HG02870 (cell line): Measurements from ENCODE around the gene ANKRD33.

Experiments used
- ATAC-seq: cut with Tn5 transposase; IDR thresholded peaks from one replicate; pipeline ENCODE4 v1.9.1; 2021; ENCODE audit warnings: mild to moderate bottlenecking, moderate library complexity; ENCODE audit not compliant: unreplicated experiment

Gene ANKRD33

GRCh38 chr12:51915003-51915625, 27.2 kb downstream of the ANKRD33 start:
- no peak for ATAC-seq

DNA sequence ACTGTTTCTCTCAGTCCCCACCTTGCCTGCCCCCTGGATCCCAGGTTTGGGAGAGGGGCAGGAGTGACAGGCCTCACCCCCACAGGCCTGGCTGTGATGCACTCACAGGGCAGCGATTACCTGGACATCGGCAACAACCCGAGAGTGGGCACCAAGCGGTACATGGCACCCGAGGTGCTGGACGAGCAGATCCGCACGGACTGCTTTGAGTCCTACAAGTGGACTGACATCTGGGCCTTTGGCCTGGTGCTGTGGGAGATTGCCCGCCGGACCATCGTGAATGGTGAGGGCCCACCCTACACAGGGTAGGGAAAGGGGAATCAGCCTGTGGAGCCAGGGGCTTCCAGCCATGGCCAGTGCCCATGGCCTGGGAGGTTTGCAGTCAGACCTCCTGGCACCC, 28.0 kb downstream of the ANKRD33 start:
- ATAC-seq = no peak

DNA sequence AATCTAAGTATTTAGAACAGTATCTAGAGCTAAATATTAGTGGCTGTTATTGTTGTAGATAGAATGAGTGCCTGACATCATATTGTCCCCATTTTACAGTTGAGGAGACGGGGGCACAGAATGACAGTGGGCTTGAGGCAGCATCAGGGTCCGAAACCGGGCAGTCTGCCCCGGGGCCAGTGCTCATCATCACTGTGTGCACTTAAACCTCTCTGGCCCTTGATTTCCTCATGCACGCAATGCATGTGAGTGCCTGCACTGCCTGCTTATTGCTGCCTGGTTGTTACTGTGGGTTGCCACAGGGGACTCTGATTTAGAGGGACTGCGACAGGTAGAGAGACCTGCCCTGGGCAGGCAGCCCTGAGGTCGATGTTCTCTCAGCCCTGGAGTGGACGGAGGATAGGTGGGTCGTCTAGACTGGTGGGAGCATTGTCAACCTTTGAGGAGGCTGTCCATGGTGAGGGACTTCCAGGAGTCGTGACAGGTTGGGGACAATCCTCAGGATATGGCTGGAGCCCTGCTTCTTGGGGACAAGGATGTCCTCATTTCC, 29.2 kb downstream of the ANKRD33 start:
- no peak for ATAC-seq

DNA sequence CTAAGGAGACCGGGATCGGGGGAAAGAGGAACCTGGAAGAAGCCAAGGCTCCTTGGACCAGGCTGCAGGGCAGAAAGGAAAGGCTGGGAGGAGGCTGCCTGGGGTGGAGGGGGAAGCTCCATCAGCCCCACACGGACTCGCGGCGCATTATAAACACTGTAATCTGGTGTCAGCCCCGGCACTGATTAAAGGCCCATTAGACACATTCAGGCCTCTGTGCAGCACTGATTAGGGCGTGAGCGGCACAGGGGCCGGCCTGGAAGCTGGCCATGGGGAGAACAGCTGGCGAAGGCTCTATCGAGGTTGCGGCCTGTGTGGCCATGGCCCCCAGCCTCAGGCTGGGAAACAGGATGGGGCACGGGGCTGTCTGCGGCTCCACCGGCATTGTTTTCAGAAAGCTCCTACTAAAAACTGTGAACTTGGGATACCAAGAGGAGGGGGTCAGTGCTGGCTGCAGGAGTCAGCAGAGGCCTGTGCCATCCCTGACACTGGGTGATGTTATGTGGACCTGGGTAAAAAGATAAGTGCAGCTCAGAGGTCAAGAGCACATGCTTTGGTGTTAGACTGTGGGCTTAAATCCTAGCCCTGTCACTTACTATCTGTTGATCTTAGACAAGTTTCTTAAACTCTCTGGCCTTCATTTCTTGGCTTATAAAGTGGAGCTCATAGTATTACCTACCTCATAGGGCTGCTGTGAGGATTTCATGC, 30.0 kb downstream of the ANKRD33 start:
- ATAC-seq = no peak

DNA sequence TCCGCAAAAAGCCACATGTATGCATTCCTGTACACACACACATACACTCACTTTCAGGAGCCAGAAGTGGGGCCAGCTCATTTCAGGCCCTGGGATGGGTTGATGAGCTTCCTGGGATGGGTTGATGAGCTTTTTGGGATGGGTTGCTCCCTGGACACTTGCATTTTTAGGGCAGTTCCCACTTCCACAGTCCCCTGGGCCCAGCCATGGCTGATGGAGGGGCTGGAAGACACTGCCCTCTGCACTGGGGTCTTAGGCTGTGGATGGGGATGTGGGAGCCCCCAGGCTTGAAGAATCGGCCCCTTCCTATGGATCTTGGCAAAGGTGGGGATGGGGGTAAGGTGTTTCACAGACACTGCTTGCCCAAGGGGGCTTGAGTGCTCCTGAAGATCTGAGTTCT, 32.1 kb downstream of the ANKRD33 start:
- ATAC-seq = no peak

- no peak for ATAC-seq
Observed at GRCh38 chr12:51921017-51921725, 33.3 kb downstream of the ANKRD33 start.

- ATAC-seq = no peak
Observed at GRCh38 chr12:51922146-51922545, 34.2 kb downstream of the ANKRD33 start.

DNA sequence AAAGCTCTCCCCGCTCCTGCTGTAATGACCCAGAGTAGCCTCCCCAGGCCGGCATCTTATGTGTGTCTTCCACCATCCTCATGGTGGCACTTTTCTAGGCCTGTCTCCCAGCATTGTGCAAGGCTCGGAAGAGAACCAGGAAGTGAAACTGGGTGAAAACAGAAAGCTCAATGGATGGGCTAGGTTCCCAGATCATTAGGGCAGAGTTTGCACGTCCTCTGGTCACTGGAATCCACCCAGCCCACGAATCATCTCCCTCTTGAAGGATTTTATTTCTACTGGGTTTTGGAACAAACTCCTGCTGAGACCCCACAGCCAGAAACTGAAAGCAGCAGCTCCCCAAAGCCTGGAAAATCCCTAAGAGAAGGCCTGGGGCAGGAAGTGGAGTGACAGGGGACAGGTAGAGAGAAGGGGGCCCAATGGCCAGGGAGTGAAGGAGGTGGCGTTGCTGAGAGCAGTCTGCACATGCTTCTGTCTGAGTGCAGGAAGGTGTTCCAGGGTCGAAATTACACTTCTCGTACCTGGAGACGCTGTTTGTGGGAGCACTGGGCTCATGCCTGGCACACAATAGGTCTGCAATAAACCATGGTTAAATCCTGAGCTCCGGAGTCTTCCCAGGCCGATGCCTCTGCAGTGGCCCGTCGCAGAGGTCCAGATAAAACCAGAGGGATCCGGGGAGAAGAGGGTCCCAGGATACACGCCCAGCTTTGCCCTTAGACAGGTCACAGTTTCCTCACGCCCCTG, 35.0 kb downstream of the ANKRD33 start:
- no peak for ATAC-seq

GRCh38 chr12:51923506-51924365, 35.8 kb downstream of the ANKRD33 start:
- ATAC-seq = no peak

DNA sequence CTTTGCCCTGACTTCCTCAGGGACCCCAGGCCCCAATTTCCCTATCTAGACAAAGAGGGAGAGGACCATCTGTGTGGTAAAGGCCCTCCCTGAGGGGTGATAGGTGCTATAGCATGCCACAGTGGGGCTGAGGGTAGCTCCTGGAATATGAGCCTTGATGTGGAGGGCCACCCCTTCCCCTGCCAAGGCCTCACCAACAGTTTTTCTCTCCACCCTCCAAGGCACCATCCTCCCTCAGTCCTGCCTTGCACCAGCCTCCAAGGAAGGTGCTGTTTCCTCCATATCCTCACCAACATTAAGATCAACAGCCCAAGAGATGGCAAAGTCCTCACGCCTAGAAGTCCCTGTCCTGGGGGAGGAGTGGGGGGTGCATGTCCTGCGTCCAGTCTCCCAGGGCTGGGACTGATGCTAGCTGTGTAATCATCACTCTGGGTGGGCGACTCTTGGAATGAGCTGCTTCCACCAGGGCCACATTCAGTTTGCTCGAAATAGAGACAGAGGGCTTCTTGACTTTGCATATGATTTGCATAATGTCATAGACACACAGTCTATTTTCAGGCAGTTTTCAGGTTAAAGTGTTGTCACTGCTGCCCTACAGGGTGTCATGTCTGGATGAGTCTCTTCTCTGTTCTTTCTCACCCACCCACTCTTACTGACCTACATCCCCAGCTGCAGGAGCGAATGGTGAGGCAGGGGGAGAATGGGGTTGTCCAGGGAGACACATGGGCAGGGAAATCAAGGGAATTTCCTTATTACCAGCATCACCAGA, 36.8 kb downstream of the ANKRD33 start:
- no peak for ATAC-seq

GRCh38 chr12:51925346-51926063, 37.6 kb downstream of the ANKRD33 start:
- ATAC-seq = no peak

DNA sequence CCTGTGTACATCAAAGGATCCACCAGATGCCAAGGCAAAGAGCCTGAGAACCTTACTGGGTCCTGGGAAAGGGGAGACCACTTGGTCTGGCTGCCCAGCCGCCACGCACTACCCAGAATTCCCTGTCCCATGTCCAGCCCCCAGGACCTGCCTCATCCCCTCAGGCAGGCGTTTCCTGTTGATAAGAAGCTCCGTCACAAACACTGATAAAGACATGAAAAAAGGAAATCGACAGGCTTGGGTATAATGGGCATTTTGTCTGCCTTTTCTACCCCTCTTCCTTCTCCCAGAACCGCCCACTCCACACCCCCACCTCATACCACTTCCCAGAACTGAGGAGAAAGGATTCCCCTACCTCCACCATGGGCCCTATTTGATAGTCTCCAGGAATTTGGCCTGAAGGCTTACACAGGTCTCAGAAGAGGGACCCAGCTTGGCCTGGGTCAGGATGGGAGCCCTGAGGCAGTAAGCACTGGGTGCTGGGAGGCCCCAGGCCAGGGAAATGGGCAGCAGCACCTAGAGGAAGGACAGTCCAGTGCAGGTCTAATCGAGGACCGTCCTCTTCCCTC, 38.2 kb downstream of the ANKRD33 start:
- ATAC-seq = no peak

GRCh38 chr12:51926718-51927117, 38.8 kb downstream of the ANKRD33 start:
- no peak for ATAC-seq

DNA sequence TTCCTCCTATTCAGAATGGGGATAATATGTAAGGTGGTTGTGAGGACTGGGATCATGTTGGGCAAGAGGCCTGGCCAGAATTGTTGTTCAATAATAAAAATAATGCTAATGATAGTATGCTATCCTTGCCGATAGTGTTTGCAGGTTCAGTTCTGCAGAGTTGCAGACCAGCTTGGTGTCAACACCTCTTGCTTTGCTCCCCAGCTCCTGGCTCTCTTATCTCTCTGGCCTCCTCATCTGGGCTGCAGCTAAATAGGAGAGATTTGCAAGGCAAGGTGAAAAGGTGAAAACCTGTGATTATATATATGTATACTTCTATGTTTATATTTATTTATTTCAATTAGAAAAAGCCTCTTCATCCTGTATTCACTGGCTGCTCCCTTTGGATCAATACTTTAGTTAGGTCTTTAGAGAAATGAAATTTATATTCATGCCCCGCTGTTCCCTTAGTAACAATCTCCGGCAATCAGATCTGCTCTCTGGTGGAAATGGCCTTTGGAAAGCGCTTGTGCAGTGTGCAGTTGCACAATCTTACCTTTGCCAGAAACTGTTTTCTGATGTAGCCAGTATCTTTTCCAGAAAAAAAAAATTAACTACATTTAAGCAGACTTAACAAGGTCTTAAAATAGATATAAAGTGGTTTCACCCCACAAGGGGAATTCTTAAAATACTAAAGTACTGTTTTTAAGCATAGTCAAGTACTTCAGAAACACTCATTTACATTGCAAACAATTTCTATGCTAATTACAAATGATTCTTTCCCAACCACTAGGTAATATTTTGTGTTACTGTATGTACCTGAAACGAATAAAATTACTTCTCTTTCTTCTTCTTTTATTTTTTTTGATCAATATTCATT, 44.5 kb downstream of the ANKRD33 start:
- ATAC-seq = no peak

DNA sequence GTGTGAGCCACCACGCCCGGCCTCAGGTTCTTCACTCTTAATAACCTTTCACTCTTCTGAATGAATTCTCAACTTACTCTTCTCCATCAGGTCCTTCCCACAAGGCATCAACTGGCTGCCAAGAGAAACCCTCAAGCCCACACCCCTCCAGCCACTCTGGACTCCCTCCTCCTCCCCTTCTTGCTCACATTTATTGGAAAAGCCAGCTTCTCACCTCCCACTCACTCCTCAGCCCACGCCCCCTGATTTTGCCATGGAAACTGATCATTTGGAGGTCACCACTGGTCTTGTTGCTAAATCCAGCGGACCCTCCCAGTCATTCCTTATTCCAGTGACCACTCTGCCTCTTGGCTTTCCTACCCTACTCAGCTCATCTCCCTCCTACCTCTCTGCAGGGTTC, 46.2 kb downstream of the ANKRD33 start:
- ATAC-seq = no peak

DNA sequence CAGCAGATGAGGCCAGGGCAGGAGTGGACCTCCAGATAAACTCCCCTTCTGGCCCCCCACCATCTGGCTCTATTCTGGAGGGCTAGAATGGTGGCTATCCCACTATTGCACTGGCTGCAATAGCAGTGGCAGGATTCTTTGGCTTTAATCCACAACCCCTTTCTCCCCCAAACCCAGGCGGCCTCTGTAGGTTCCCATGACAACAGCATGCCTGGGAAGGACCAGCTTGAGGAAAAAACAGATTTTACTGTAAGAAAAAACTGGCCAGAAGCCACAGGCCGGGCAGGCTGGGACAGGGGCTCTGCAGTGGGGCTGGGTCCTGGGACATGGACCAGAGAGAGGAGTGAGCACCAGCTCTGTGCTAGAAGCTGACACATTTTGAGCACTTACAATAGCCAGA, 50.0 kb downstream of the ANKRD33 start:
- no peak for ATAC-seq

- ATAC-seq = no peak
Observed at GRCh38 chr12:51938726-51939125, 50.8 kb downstream of the ANKRD33 start.
